Mesendoderm (in vitro differentiated cells): ENCODE measurements around the gene IPO7.

Experiments used
- DNase-seq: peaks from one replicate; pipeline ENCODE4 v3.0.0; 2013
- H2AK5ac ChIP-seq: 2 replicates; pipeline ENCODE4 v1.6.1; 2013; ENCODE audit warnings: low read length, inconsistent platforms
- H2BK120ac ChIP-seq: 2 replicates; pipeline ENCODE4 v1.6.1; 2013; ENCODE audit warnings: low read depth, mild to moderate bottlenecking, low read length, moderate library complexity, mixed read lengths
- H2BK15ac ChIP-seq: replicated peaks from 2 replicates; pipeline ENCODE4 v1.6.1; 2013; ENCODE audit warnings: low read depth, mild to moderate bottlenecking, moderate library complexity
- H2BK5ac ChIP-seq: 2 replicates; pipeline ENCODE4 v1.6.1; 2013; ENCODE audit warnings: low read length, inconsistent platforms
- H3K18ac ChIP-seq: 2 replicates; pipeline ENCODE4 v1.6.1; 2013; ENCODE audit warnings: mild to moderate bottlenecking, low read length, mixed read lengths
- H3K23ac ChIP-seq: one replicate; pipeline ENCODE4 v1.6.1; 2013; ENCODE audit warnings: low read length
- H3K27ac ChIP-seq: 2 replicates; pipeline ENCODE4 v1.5.1; 2013; ENCODE audit warnings: low read depth, mild to moderate bottlenecking, inconsistent platforms, low read length, moderate library complexity
- H3K27me3 ChIP-seq: 2 replicates; pipeline ENCODE4 v1.6.1; 2013; ENCODE audit warnings: low read length, control low read depth, mild to moderate bottlenecking, inconsistent platforms; ENCODE audit not compliant: insufficient read depth, poor library complexity
- H3K36me3 ChIP-seq: 2 replicates; pipeline ENCODE4 v1.6.1; 2013; ENCODE audit warnings: low read length, inconsistent platforms; ENCODE audit not compliant: control insufficient read depth, insufficient read depth
- H3K4ac ChIP-seq: one replicate; pipeline ENCODE4 v1.6.1; 2013; ENCODE audit warnings: low read depth, mild to moderate bottlenecking, low read length, moderate library complexity
- H3K4me1 ChIP-seq: 2 replicates; pipeline ENCODE4 v1.6.1; 2013; ENCODE audit warnings: low read depth, low read length, inconsistent platforms; ENCODE audit not compliant: control insufficient read depth
- H3K4me2 ChIP-seq: 2 replicates; pipeline ENCODE4 v1.6.1; 2013; ENCODE audit warnings: low read length
- H3K4me3 ChIP-seq: 2 replicates; pipeline ENCODE4 v1.5.1; 2013; ENCODE audit warnings: mild to moderate bottlenecking, low read length
- H3K56ac ChIP-seq: one replicate; pipeline ENCODE4 v1.6.1; 2013; ENCODE audit warnings: low read length
- H3K79me1 ChIP-seq: 2 replicates; pipeline ENCODE4 v1.6.1; 2013; ENCODE audit warnings: low read length, inconsistent platforms
- H3K79me2 ChIP-seq: 2 replicates; pipeline ENCODE4 v1.6.1; 2013; ENCODE audit warnings: mild to moderate bottlenecking, low read length; ENCODE audit not compliant: control insufficient read depth, insufficient read depth
- H3K9ac ChIP-seq: 2 replicates; pipeline ENCODE4 v1.6.1; 2013; ENCODE audit warnings: low read length, inconsistent platforms
- H4K5ac ChIP-seq: one replicate; pipeline ENCODE4 v1.6.1; 2013; ENCODE audit warnings: low read length
- H4K8ac ChIP-seq: one replicate; pipeline ENCODE4 v1.6.1; 2013; ENCODE audit warnings: low read depth, mild to moderate bottlenecking, control low read depth, low read length, moderate library complexity
- WGBS: extraction: QIAGEN DNeasy Blood & Tissue Kit; methylation state at CpG from one replicate; pipeline ENCODE4 v1.1.7; 2013; ENCODE audit warnings: low lambda C conversion rate, missing lambda C conversion rate; ENCODE audit not compliant: insufficient coverage; ENCODE audit errors: extremely low coverage; 5-methylcytosine and 5-hydroxymethylcytosine counted together

IPO7 gene

DNA sequence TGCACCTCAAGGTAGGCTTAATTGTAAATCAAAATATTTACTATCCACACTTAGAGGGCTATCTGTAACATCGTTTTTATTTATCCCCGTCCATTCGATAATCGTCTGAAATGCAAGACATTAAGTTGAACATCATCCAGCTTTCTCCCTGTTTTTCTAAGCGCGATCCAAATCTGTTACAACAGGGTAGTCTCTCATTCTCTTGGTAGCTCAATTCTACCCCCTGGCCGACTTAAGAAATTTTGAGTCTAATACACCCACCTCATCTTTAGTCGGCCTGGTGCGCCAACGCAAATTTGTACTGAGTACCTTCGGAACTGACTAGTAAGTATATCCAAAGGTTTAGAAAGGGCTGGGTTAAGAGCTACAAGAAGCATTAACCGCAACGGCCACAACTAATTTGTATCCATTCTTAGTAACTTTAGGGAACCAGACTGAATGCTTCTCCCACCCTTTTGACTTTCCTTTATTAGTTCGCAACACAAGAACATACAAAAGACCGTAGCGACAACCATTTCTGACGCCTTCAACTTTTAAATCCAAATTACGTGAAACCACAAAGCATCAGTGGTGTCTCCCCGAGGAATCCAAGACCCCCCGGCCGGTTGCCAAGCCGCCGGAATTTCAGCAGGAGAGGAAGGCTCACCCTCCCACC lies 75.3 kb downstream of the IPO7 start:
- Histone ChIP-seq H3K4ac (peak overlapping the region; percentile 100), H2BK5ac (peak overlapping the region; percentile 97), H3K79me1 (peaks cover 2% of the 10 kb centered on the region), H4K5ac (peak overlapping the region; percentile 88), H3K36me3 (no peaks in the 10 kb centered on the region), H3K27me3 (no peaks in the 10 kb centered on the region), H3K27ac (peak overlapping the region; percentile 98), H3K9ac (peak overlapping the region; percentile 100), H3K4me3 (peak overlapping the region; percentile 94), H3K56ac (peak overlapping the region; percentile 99), H2BK120ac (peak overlapping the region; percentile 95), H3K79me2 (peaks cover 22% of the 10 kb centered on the region), H3K23ac (peak overlapping the region; percentile 99), H4K8ac (peak overlapping the region; percentile 99), H2AK5ac (peak overlapping the region; percentile 97), H3K4me2 (peak overlapping the region; percentile 42), H2BK15ac (no peak overlapping the region), H3K4me1 (no peaks in the 10 kb centered on the region), H3K18ac (peak overlapping the region; percentile 99)
- peak; percentile 64 for DNase-seq
- no CpG with 5 or more reads among the region's 23 CpGs for WGBS

DNA sequence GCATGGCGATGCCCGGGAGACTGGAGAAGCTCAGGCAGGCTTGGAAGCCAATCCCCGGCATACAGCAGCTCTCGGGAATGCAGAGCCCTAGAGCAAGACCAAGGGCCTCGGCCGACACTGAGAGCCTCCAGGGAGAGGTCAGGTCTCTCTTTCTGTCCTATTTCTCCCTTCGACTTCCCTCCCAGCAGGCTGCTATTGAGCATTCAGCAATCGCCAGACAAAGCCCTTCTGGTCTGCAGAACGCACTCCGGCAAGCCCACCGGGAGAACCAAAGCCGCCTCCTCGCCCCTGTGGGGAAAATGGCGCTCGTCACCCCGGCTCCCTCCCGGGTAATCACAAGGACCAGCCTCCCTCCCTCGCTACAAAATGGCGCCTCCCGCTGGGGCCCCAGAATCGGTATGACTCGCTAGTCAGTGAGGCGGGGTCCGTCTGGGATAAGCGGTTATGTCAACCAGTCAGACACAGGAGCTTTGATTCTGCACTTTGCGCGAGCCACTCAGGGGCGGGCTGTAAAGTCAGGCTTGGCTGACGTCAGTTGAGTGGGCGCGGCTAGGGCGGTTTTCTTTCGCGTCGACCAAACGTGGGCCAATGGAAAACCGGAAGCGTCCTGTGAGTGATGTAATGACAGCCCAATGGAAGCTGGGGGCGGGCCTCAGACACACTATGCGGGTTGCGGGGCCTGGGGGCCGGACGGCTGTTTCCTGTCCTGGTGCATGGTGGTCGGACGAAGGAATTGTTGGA lies 76.0 kb downstream of the IPO7 start, which contains the start of gene ZNF143:
Gene ZNF143 (plus strand): TSS at position 691 of the 741 bp plus-strand sequence. CDS start 10,297 bp downstream, outside the sequence.
- Histone ChIP-seq H3K36me3 (no peaks in the 10 kb centered on the region), H3K56ac (peak within 1 kb of the TSS; percentile 99), H2BK5ac (peak within 1 kb of the TSS; percentile 97), H4K5ac (peak within 1 kb of the TSS; percentile 88), H3K18ac (peak within 1 kb of the TSS; percentile 99), H3K27me3 (no peaks in the 10 kb centered on the region), H2BK15ac (no peak within 1 kb of the TSS), H3K4me3 (peak within 1 kb of the TSS; percentile 94), H3K9ac (peak within 1 kb of the TSS; percentile 100), H4K8ac (peak within 1 kb of the TSS; percentile 99), H3K4ac (peak within 1 kb of the TSS; percentile 100), H3K79me1 (peaks cover 2% of the 10 kb centered on the region), H3K79me2 (peaks cover 22% of the 10 kb centered on the region), H3K23ac (peak within 1 kb of the TSS; percentile 99), H3K4me2 (peak within 1 kb of the TSS; percentile 62), H3K27ac (peak within 1 kb of the TSS; percentile 100), H2AK5ac (peak within 1 kb of the TSS; percentile 97), H2BK120ac (peak within 1 kb of the TSS; percentile 95), H3K4me1 (no peaks in the 10 kb centered on the region)
- DNase-seq: peak; percentile 100
- WGBS: no CpG with 5 or more reads among the region's 45 CpGs

DNA sequence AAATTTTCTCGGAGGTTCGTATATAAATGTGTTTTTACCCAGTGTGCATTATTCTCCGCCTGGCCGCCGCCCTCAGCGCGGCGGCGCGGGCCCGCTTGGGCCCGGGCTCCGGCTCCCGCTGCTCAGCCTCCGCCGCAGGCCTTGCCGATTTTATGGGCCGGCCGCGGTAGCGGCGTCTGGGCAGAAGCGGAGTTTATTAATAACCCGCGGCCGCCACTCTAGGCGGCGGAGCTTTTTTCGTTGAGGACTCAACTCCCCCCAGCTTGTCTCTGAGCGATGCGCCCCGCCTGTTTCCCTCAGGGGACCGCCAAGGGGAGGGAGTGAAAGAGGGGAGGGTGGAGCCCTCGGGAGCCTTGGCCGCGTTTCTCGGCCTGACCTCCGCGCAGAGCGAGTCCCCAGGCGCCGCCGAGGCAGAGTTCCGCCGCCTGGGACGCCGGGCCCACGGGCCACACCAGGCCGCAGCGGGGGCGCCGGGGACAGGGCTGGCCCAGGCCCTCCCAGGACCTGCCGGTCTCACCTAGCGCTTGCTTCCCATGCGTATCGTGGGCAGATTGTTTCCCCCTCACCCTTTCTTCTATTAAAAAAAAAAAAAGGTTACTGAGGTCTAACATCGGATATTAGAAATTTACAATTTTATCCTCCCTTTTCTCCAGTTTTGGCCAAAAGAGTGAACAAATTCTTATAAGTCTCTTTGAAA lies 76.8 kb downstream of the IPO7 start:
- Histone ChIP-seq H3K79me2 (peaks cover 25% of the 10 kb centered on the region), H4K8ac (peak overlapping the region; percentile 43), H3K79me1 (peaks cover 2% of the 10 kb centered on the region), H2BK120ac (peak overlapping the region; percentile 90), H3K4me3 (peak overlapping the region; percentile 89), H3K27me3 (no peaks in the 10 kb centered on the region), H3K23ac (no peak overlapping the region), H3K4me2 (peak overlapping the region; percentile 62), H2BK15ac (no peak overlapping the region), H3K27ac (peak overlapping the region; percentile 100), H3K4ac (peak overlapping the region; percentile 100), H2AK5ac (no peak overlapping the region), H3K4me1 (no peaks in the 10 kb centered on the region), H4K5ac (no peak overlapping the region), H2BK5ac (no peak overlapping the region), H3K18ac (peak overlapping the region; percentile 91), H3K56ac (peak overlapping the region; percentile 92), H3K36me3 (no peaks in the 10 kb centered on the region), H3K9ac (peak overlapping the region; percentile 87)
- no CpG with 5 or more reads among the region's 57 CpGs for WGBS
- DNase-seq: peak; percentile 94

DNA sequence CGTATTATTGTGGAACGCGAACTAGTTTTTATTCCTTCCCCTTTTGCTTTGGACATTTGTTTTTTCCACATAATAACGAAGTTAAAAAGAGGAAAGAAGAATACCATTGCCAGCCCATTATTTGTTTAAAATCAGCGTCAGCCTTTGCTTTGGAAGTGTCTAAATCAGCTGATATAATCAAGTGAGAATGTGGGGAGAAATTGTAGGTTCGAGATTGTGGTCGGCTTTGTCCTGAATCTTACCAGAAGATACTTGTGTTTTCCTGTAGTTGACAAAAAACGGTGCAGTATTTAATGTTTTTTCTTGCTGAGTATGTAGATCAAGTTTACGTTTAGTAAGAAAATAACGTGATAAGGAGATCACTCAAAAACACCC lies 77.3 kb downstream of the IPO7 start:
- Histone ChIP-seq H2BK5ac (no peak overlapping the region), H4K8ac (no peak overlapping the region), H3K18ac (peak overlapping the region; percentile 39), H3K27ac (peak overlapping the region; percentile 100), H3K79me2 (peaks cover 26% of the 10 kb centered on the region), H2BK120ac (no peak overlapping the region), H3K23ac (no peak overlapping the region), H3K4me3 (peak overlapping the region; percentile 89), H3K4ac (no peak overlapping the region), H3K4me2 (peak overlapping the region; percentile 62), H3K4me1 (no peaks in the 10 kb centered on the region), H3K9ac (peak overlapping the region; percentile 87), H3K79me1 (peaks cover 2% of the 10 kb centered on the region), H3K27me3 (no peaks in the 10 kb centered on the region), H3K36me3 (no peaks in the 10 kb centered on the region), H4K5ac (no peak overlapping the region), H3K56ac (peak overlapping the region; percentile 92), H2BK15ac (no peak overlapping the region), H2AK5ac (no peak overlapping the region)
- no CpG with 5 or more reads among the region's 10 CpGs for WGBS
- DNase-seq: peak; percentile 35

DNA sequence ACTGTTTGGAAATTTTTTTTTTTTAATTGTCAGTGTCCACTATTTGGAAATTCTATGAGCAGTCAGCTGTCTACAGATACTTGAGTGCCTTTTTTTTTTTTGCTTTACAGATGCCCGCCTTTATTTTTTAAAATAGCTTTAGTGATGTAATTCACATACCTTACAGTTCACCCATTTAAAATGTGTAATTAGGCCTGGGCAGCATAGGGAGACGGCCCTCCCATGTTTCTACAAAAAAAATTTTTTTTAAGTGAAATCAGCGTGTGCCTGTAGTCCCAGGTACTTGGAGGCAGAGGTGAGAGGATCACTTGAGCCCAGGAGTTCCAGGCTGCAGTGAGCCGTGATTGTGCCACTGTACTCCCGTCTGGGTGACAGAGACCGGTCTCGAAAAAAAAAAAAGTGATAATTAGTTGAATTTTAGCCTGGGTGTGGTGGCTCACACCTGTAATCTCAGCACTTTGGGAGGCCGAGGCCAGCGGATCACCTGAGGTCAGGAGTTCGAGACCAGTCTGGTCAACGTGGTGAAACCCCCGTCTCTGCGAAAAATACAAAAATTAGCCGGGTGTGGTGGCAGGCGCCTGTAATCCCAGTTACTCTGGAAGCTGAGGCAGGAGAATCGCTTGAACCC lies 77.8 kb downstream of the IPO7 start:
- peak overlapping the region; percentile 62 for H3K27ac ChIP-seq
- no peak overlapping the region for H4K8ac ChIP-seq
- H3K4me1 ChIP-seq: no peaks in the 10 kb centered on the region
- H3K36me3 ChIP-seq: no peaks in the 10 kb centered on the region
- WGBS: no CpG with 5 or more reads among the region's 16 CpGs
- H2BK5ac ChIP-seq: no peak overlapping the region
- peak; percentile 29 for DNase-seq
- no peak overlapping the region for H3K4ac ChIP-seq
- H4K5ac ChIP-seq: no peak overlapping the region
- H3K79me2 ChIP-seq: peaks cover 27% of the 10 kb centered on the region
- H3K56ac ChIP-seq: peak overlapping the region; percentile 92
- H3K4me3 ChIP-seq: no peak overlapping the region
- peak overlapping the region; percentile 36 for H2BK15ac ChIP-seq
- no peak overlapping the region for H2AK5ac ChIP-seq
- peaks cover 2% of the 10 kb centered on the region for H3K79me1 ChIP-seq
- no peak overlapping the region for H2BK120ac ChIP-seq
- H3K18ac ChIP-seq: no peak overlapping the region
- no peaks in the 10 kb centered on the region for H3K27me3 ChIP-seq
- no peak overlapping the region for H3K23ac ChIP-seq
- H3K4me2 ChIP-seq: no peak overlapping the region
- H3K9ac ChIP-seq: peak overlapping the region; percentile 87
